CD4-positive, alpha-beta T cell treated with Interleukin-4 for 4 hours (primary cell): ENCODE data around the gene GPRC5C.

ENCODE experiments used
- DNase-seq: peaks from one replicate; pipeline ENCODE4 v3.0.0-alpha.2; 2020

The GPRC5C gene

GRCh38 chr17:74453665-74454196, 21.8 kb downstream of the GPRC5C start:
- peak; percentile 55 for DNase-seq

GRCh38 chr17:74454197-74455024, 22.5 kb downstream of the GPRC5C start:
- DNase-seq = no peak

- no peak for DNase-seq
Observed at GRCh38 chr17:74455025-74455545, 23.2 kb downstream of the GPRC5C start.

- DNase-seq = no peak
Observed at GRCh38 chr17:74455821-74456220, 23.9 kb downstream of the GPRC5C start.

GRCh38 chr17:74457146-74457819, 25.4 kb downstream of the GPRC5C start:
- DNase-seq = peak; percentile 62

- no peak for DNase-seq
Observed at GRCh38 chr17:74457820-74458166, 25.9 kb downstream of the GPRC5C start.

- no peak for DNase-seq
Observed at GRCh38 chr17:74458835-74459234, 26.9 kb downstream of the GPRC5C start.

GRCh38 chr17:74459622-74460021, 27.7 kb downstream of the GPRC5C start:
- DNase-seq = no peak

GRCh38 chr17:74460241-74460640, 28.4 kb downstream of the GPRC5C start:
- DNase-seq = no peak

GRCh38 chr17:74460996-74461395, 29.1 kb downstream of the GPRC5C start:
- no peak for DNase-seq

GRCh38 chr17:74461611-74462010, 29.7 kb downstream of the GPRC5C start:
- DNase-seq = no peak

- no peak for DNase-seq
Observed at GRCh38 chr17:74464730-74465377, 33.0 kb downstream of the GPRC5C start.

- no peak for DNase-seq
Observed at GRCh38 chr17:74465378-74466110, 33.7 kb downstream of the GPRC5C start.

- peak; percentile 22 for DNase-seq
Observed at GRCh38 chr17:74466111-74466827, 34.4 kb downstream of the GPRC5C start, which contains the start of gene CD300A. TSS of gene CD300A (plus strand) at chr17:74466634. CDS start at chr17:74466704, 70 bp downstream.

GRCh38 chr17:74466828-74467184, 34.9 kb downstream of the GPRC5C start:
- DNase-seq = peak; percentile 70

- DNase-seq = peak; percentile 47
Observed at GRCh38 chr17:74467221-74467951, 35.5 kb downstream of the GPRC5C start.

GRCh38 chr17:74471341-74471740, 39.5 kb downstream of the GPRC5C start:
- peak; percentile 70 for DNase-seq

- no peak for DNase-seq
Observed at GRCh38 chr17:74472890-74473289, 41.0 kb downstream of the GPRC5C start.

GRCh38 chr17:74473294-74473693, 41.4 kb downstream of the GPRC5C start:
- DNase-seq = no peak

GRCh38 chr17:74474043-74474792, 42.3 kb downstream of the GPRC5C start:
- DNase-seq = peak; percentile 30
